NT2/D1 (cell line): Measurements from ENCODE around the gene IFNLR1.

Experiments
- SUZ12 ChIP-seq: IDR thresholded peaks from 2 replicates; pipeline ENCODE4 v1.6.1; 2011; ENCODE audit not compliant: insufficient read length, insufficient read depth; ENCODE audit errors: extremely low read depth
- YY1 ChIP-seq: IDR thresholded peaks from 2 replicates; pipeline ENCODE4 v1.6.1; 2011; ENCODE audit not compliant: insufficient read length, insufficient read depth
- ZNF274 ChIP-seq: IDR thresholded peaks from 2 replicates; pipeline ENCODE4 v1.6.1; 2011; ENCODE audit warnings: mild to moderate bottlenecking, low read depth, low read length

DNA sequence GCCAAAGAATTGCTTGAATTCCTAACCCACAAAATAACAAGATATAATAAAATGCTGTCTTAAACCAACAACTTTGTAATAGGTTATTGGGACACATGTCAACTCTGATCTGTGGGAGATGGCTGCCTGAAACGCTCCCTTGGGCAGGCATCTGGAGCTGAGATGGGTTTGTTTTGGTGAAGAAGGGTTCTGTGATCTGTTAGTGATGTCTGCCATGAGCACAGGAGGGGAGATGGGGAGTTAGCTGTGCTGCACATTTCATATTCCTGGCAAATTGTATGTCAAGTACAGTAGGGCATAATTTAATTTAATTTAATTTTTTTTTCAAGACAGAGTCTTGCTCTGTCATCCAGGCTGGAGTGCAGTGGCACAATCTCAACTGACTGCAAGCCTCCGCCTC, 34.2 kb upstream of the IFNLR1 start:
- no peak for TF ChIP-seq YY1
- no peak for TF ChIP-seq SUZ12
- TF ChIP-seq ZNF274, result no peak
